Stimulated activated CD8-positive, alpha-beta memory T cell treated with anti-CD3 and anti-CD28 coated beads, Interleukin-4, amount 100 ng/mL, for 4 hours (primary cell): ENCODE measurements around the gene ZFYVE21.
"Not testable (repeated sequence)": the region's sequence is repeated elsewhere in the genome, so short reads cannot be mapped to it uniquely, and the experiment has no call there.

Experiments used
- DNase-seq, 2 donors: peaks; one replicate each; pipeline ENCODE4 v3.0.0-alpha.2; 2020; ENCODE audit warnings: low read depth in 2 of 2, low spot score in 1 of 2

The ZFYVE21 gene

DNA sequence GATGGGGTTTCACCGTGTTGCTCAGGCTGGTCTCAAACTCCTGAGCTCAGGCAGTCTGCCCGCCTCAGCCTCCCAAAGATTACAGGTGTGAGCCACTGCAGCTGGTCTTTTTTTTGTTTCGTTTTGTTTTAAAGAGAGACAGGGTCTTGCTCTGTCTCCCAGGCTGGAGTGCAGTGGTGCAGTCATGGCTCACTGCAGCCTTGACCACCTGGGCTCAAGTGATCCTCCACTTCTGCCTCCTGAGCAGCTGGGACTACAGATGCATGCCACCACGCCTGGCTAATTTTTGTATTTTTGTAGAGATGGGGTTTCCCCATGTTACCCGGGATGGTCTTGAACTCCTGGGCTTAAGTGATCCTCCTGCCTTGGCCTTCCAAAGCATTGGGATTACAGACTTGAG is 24.0 kb upstream of the ZFYVE21 start:
- DNase-seq, result not testable (repeated sequence)

DNA sequence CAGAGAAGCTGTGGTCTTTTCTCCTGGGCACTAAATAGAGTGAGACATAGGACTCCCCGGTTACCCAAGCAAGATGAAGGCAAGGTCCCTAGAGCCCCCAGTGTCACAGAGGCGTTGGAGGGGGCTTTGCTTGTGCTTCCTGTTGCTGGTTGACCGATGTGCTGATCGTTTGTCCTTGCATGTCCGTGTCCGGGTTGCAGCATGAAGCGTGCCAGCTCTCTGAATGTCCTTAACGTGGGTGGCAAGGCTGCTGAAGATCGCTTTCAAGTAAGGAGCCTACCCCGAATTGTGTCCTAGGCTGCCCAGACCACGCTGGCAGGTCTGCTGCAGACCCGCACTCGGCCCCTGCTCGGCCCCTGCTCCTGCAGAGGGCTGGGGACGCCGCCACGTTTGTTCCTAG is 23.5 kb upstream of the ZFYVE21 start:
- DNase-seq, result no peak

DNA sequence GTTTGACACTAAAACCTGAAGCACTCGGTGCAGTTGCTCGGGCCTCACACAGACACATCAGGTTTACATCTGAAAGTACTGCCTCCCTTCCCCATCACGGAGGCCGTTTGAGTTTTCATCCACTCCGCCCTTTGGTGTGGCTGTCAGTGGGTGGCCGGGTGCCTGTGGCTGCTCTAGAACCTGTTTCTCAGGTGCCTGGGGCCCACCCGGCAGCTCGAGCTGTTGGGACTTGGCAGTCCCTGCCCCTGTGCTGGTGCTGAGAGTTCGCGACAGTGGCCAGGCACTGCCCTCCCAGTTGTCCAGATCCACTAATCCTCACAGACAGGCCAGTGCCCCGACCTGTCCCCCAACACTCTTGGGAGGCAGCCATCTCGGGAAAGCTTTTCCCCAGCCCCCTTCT is 22.7 kb upstream of the ZFYVE21 start:
- DNase-seq, result no peak

DNA sequence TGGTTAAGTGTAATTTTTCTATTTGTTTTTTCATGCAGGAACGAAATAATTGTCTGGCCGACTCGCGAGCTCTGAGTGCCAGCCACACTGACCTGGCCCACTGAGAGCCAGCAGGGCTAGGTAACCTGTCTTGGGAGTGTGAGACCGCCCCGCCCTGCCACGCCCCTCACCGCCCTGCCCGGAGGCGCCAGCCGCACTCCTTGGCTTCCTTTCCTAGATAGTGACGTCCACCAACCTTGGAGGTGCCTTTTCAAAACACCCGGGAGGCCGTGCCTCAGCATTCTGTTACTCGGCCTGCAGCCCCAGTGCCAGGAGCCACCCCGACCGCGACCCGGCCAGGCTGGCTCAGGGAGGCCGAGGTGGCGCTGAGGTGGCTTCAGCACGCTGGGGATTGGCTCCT is 22.1 kb upstream of the ZFYVE21 start:
- no peak for DNase-seq

- DNase-seq, result no peak
These were observed 21.0 kb upstream of the ZFYVE21 start for GRCh38 chr14:103694572-103695026.

GRCh38 chr14:103695296-103696069 is 20.1 kb upstream of the ZFYVE21 start:
- DNase-seq, result no peak

GRCh38 chr14:103696070-103696402 is 19.6 kb upstream of the ZFYVE21 start:
- DNase-seq, result no peak

GRCh38 chr14:103696466-103697071 is 19.0 kb upstream of the ZFYVE21 start:
- no peak for DNase-seq

DNA sequence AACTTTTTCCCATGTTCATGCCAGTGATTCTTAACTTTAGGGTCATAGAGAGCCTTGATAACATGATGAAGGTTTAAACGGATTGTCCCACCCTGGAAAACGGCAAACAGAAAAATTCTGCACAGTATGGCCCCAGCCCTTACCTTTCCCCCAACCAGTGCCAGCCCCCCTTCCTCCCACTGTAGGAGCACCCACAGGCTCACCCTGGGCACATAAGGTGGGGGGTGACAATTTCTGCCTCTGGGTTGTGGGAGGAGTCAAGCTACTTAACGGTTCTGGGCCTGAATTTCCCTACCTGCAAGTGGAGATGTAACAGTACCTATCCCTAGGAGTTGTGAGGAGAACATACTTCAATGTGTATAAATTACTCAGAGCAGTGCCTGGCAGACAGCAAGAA is 18.4 kb upstream of the ZFYVE21 start:
- no peak for DNase-seq

DNA sequence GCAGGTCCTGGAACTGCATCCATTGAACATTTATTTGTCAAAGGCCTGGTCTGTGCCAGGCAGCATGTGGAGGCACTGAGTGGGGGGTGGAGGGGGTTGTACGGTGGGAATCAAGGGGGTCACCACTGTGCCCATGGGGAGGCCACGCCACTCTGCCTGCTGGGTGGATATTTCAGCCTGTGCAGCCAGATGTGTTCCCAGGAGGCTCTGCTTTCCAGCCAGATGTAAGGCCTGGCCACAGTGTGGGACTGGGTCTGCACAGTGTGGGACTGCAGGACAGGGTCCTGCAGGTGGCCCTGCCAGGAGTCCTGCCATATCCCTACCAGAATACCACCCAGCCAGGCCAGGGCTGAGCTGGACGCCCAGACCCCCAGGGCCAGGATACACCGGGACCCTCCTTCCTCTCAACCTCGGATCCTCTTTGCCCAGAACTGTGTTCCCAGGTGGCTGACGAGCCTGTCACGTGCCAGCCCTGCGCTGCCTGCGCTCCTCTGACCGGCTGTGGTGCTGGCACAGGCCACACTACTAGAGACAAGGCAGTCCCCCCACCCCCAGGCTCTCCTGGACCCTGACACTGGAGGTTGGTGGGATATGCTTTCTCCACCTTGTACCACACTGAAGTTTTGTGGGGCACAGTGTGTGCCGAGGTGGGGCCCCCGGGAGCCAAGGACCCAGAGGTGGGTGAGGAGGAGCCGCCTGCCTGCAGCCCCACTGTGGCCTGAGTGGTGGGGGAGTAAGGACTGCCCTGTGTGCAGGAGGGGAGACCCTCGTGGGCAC is 17.8 kb upstream of the ZFYVE21 start:
- no peak for DNase-seq

- DNase-seq, result no peak
These were observed 17.0 kb upstream of the ZFYVE21 start for GRCh38 chr14:103698380-103699260.

DNA sequence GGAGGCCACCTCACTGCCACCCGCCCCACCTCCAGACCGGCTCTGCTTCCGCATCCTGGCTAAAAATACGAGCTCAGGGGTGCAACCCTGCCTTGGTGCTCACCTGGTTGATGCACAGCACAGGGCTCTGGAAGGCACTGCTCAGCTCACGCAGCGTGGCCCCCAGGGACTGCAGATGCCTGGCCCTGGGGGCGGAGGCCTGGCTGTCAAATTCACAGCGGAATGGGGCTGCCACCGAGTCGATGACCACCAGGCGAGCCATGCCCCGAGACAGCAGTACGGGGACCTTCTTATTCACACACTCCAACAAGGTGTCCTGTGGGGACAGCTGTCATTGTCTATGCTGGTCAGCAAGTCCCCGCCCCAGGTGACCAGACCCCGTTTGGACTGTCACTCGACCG is 16.3 kb upstream of the ZFYVE21 start:
- no peak for DNase-seq

DNA sequence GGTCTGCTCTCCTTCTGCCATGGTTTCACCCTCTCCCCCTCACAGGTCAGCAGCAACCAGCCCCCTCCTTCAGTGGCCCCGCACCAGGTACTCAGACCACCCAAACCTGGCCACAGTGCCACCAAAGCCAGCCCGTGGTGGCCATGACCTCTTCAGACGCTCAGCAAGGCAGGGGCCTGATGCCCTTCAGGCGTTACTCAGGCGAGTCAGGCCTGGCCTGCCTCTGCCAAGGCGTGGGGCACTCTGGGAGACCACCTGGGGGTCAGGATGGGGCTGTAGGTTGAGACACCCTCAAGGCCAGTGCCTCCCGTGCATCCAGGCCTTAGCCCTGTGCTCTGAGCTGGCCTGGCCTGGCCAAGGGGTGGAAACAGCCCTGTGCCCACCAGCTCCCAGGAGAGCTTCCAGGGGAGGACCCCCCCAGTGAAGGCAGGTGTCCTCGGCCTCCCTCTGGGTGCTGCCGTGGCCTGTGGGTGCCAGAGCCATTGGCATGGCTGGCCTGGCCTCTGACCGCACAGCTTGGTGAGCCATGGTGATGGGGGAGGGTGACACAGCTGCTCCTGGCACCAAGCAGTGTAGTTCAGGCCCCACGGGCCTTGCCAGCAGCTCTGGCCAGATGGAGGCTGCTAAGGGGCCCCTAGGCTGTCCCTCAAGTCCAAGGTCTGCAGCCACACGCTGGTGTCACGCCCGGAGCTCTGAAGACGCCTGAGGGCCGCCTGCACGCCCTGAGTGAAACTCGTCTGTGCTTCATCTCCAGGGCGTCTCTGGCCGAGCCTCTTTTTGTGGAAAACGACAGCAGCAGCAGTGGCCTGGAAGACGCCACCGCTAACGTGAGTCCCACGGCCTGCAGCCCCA is 15.5 kb upstream of the ZFYVE21 start:
- no peak for DNase-seq

- no peak for DNase-seq
These were observed 14.7 kb upstream of the ZFYVE21 start for GRCh38 chr14:103700753-103701490.

DNA sequence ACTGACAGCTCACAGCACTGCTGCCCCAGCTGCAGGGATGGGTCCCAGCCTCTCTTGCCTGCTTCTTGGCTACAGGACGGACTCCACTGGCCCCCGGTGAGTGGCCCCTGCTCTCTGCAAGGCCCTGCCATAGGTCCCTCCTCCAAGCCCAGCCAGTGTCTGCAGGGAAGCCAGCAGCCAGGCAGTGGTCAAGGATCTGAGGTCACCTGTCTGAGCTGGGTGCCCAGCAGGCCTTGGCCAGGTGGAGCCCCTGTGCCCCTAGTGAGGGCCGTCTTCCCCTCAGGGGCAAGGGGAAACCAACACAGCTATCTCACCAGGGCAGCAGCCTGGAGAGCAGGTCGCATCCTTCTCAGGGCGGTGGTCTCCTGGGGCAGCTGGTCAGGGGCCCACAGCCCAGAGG is 13.5 kb upstream of the ZFYVE21 start:
- DNase-seq, result no peak

DNA sequence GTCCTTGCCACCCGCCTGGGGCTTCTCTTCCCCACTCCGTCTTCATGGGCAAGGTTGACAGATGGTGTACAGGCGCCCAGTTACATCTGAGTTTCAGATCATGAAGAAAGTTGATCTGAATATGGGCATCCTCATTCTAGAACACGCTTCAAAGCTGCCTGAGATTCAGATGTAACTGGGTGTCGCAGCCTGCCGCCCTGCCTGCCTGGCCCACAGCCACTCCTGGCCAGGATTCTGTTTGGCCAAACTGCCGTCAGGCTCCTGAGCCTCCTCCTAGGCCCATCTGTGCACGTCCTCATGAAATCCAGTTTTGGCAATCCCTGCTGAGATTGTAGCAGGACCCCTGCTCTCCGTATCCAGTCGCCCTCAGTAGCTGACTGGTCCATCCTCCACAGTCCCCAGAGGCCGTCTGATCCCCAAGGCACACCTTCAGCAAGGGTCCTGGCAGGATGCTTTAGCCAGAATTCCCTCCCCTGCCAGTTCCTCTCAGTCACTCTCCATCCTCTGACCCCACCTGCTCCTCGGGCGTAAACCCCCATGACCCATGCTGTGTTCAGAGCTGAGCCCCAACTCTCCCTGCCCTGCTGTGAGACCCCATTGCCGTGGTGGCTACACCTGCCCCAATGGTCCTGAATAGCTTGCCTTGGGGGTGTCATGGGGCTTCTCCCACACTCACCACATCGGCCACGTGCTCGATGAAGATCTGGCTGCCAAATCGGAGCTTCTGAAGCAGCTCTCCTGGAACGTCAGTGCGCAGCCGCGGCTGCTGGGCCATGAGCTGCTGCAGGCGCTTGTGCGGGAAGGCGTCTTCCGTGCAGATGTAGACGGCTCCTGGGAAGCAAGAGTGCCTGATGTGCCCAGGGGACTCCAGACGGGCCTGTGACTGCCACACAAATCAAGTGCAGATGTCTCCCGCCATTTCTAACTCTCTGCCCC is 12.8 kb upstream of the ZFYVE21 start:
- no peak for DNase-seq

- DNase-seq, result no peak
These were observed 11.9 kb upstream of the ZFYVE21 start for GRCh38 chr14:103703433-103704385.
